ENCODE results near the gene LMF1.

GRCh38 chr16:844638-845350 lies 126.0 kb downstream of the LMF1 start:
- no peak for TF ChIP-seq EZH2 (IDR thresholded peaks at IDR 0.05; ENCODE audit: borderline replicate concordance, insufficient read depth, low read depth, low read length, poor library complexity, severe bottlenecking)
- TF ChIP-seq CTCF (IDR thresholded peaks at IDR 0.05), result no peak

Data from B cell (primary cell).